ENCODE results near the gene ACVRL1.

ACVRL1 gene

GRCh38 chr12:51907083-51907855 lies at the start of gene ACVRL1:
TSS of gene ACVRL1 (plus strand) at chr12:51907504. CDS start at chr12:51912475, 4,971 bp downstream.
- no peak for DNase-seq

GRCh38 chr12:51860986-51861385 lies 46.3 kb upstream of the ACVRL1 start:
- DNase-seq, result no peak

- no peak for DNase-seq
Measured at GRCh38 chr12:51862947-51863346, 44.4 kb upstream of the ACVRL1 start.

- no peak for DNase-seq
Measured at GRCh38 chr12:51863363-51863932, 43.9 kb upstream of the ACVRL1 start.

GRCh38 chr12:51863933-51864832 lies 43.1 kb upstream of the ACVRL1 start:
- DNase-seq, result no peak

GRCh38 chr12:51864833-51865670 lies 42.3 kb upstream of the ACVRL1 start:
- DNase-seq, result no peak

- DNase-seq, result no peak
Measured at GRCh38 chr12:51865757-51866270, 41.5 kb upstream of the ACVRL1 start.

- DNase-seq, result no peak
Measured at GRCh38 chr12:51866324-51866723, 41.0 kb upstream of the ACVRL1 start.

- no peak for DNase-seq
Measured at GRCh38 chr12:51866762-51867161, 40.5 kb upstream of the ACVRL1 start.

- no peak for DNase-seq
Measured at GRCh38 chr12:51867371-51867770, 39.9 kb upstream of the ACVRL1 start.

- DNase-seq, result no peak
Measured at GRCh38 chr12:51867796-51868428, 39.4 kb upstream of the ACVRL1 start.

GRCh38 chr12:51868821-51869495 lies 38.3 kb upstream of the ACVRL1 start:
- no peak for DNase-seq

GRCh38 chr12:51869496-51869865 lies 37.8 kb upstream of the ACVRL1 start:
- no peak for DNase-seq

- DNase-seq, result no peak
Measured at GRCh38 chr12:51869931-51870330, 37.4 kb upstream of the ACVRL1 start.

- no peak for DNase-seq
Measured at GRCh38 chr12:51870504-51870903, 36.8 kb upstream of the ACVRL1 start.

GRCh38 chr12:51871126-51871525 lies 36.2 kb upstream of the ACVRL1 start:
- DNase-seq, result no peak

- DNase-seq, result no peak
Measured at GRCh38 chr12:51871918-51872688, 35.2 kb upstream of the ACVRL1 start.

GRCh38 chr12:51872689-51872981 lies 34.7 kb upstream of the ACVRL1 start:
- no peak for DNase-seq

GRCh38 chr12:51873251-51873994 lies 33.9 kb upstream of the ACVRL1 start:
- DNase-seq, result no peak

GRCh38 chr12:51874000-51874399 lies 33.3 kb upstream of the ACVRL1 start:
- no peak for DNase-seq

Measured in CD4-positive, alpha-beta T cell treated with Interferon gamma for 1 hour (primary cell).